Heart right ventricle (tissue), 16 donors: ENCODE data around the gene ADK. TPM values are rescaled to one million over a fixed set of nuclear protein-coding genes. Genes with fewer than 3 reads are reported as not detected.

Experiments used
- ATAC-seq, 8 donors: fragments of 200-7000 bp; cut with Tn5 transposase; one replicate each; pipeline ENCODE4 v1.9.1; 2020; ENCODE audit warnings: mild to moderate bottlenecking in 8 of 8, moderate library complexity in 8 of 8, moderate number of reproducible peaks in 1 of 8
- DNase-seq, 2 donors: peaks; one replicate each; pipeline ENCODE4 v3.0.0-alpha.2; 2020
- H3K27ac ChIP-seq, 10 donors: fragments of 200-600 bp; sonication (generic) in 2 of 10; one replicate each; pipeline versions ENCODE4 v1.5.0 to v1.8.0; 2020 to 2022; ENCODE audit warnings: mild to moderate bottlenecking in 3 of 10
- H3K27me3 ChIP-seq, 7 donors: fragments of 200-600 bp; one replicate each; pipeline ENCODE4 v1.8.0; 2021 to 2022; ENCODE audit warnings: mild to moderate bottlenecking in 2 of 7
- H3K36me3 ChIP-seq, 9 donors: fragments of 200-600 bp; sonication (generic) in 1 of 9; one replicate each; pipeline versions ENCODE4 v1.5.0 to v1.8.0; 2020 to 2022; ENCODE audit warnings: mild to moderate bottlenecking in 2 of 9
- H3K4me1 ChIP-seq, 9 donors: fragments of 200-600 bp; sonication (generic) in 1 of 9; one replicate each; pipeline versions ENCODE4 v1.5.0 to v1.8.0; 2020 to 2022; ENCODE audit warnings: mild to moderate bottlenecking in 4 of 9
- H3K4me3 ChIP-seq, 10 donors: fragments of 200-600 bp; sonication (generic) in 2 of 10; one replicate each; pipeline versions ENCODE4 v1.5.0 to v1.8.0; 2020 to 2022; ENCODE audit warnings: mild to moderate bottlenecking in 7 of 10, moderate library complexity in 2 of 10
- H3K9me3 ChIP-seq, 11 donors: fragments of 200-600 bp in 10 of 11; sonication (generic) in 2 of 11; one replicate each; pipeline versions ENCODE4 v1.5.0 to v1.8.0; 2013 to 2022; ENCODE audit warnings: mild to moderate bottlenecking in 2 of 11, control low read depth in 1 of 11, moderate library complexity in 1 of 11
- CTCF ChIP-seq, 9 donors: fragments of 200-600 bp; sonication (generic) in 2 of 9; IDR thresholded peaks; one replicate each; pipeline versions ENCODE4 v1.5.0 to v1.8.0; 2021 to 2022; ENCODE audit warnings: antibody characterized with exemption in 9 of 9, mild to moderate bottlenecking in 5 of 9, moderate library complexity in 1 of 9
- WGBS, 2 donors: extraction: QIAGEN DNeasy Blood & Tissue Kit; methylation state at CpG; one replicate each; pipeline ENCODE4 v1.1.7; 2013; ENCODE audit warnings: inconsistent platforms in 1 of 2; 5-methylcytosine and 5-hydroxymethylcytosine counted together
- intact Hi-C, 10 donors: fragments of 100-400 bp; cut with DNase I; formaldehyde crosslinking; loops; one replicate each; pipeline versions ENCODE4 v1.11.1 to v1.14.2; 2022
- polyA plus RNA-seq, 2 donors: library from polyadenylated mRNA; stranded (reverse); fragments of 200-250 nt; gene quantifications; one replicate each; pipeline ENCODE4 v1.2.3, GENCODE V29; 2013
- total RNA-seq, 10 donors: library from RNA; stranded (reverse); fragmentation: NEBNext Ultra II Directional in 3 of 10; extraction: Animal tissue kit (Norgen Biotek cat#: 25700) in 3 of 10; gene quantifications; one replicate each; pipeline versions ENCODE4 v1.2.1 to v1.2.4, GENCODE V29; 2021 to 2023
- donor health status: Arrhythmogenic right ventricular cardiomyopathy.
- donor health status: ischemic (EF 13 %, LVEDD 7.1; RV severe dilation, severe dysfunction).
- donor health status: healthy with polysubstance abuse.
- donor health status: DM: no; HTN: yes; CAD: no.
- donor health status: DM: no; HTN: no; CAD: no.
- donor health status: ischemic (EF 25% LVEDD 6.9; RV normal size, moderate dysfunction).
- donor health status: ischemic (EF 25% LVEDD 5.7; RV mildly dilated, moderate dysfunction).
- donor health status: healthy.
- donor health status: DM: yes; HTN: yes; CAD: no.
- donor health status: Ischemic cardiomyopathy.
- donor health status: ischemic (EF 35%, LVEDD 5.7; RV mildly dilated, moderate dysfunction).
- donor health status: nonischemic (EF 11% LVEDD 7.7; RV severe dilation, severe dysfunction).
- donor health status: DM: yes; HTN: yes; CAD: no.
- donor health status: PGD.
- donor health status: ischemic (EF 29% LVEDD 5.4; RV normal size, mild dysfunction).
- donor health status: nonischemic (EF 23%, LVEDD 6.1; RV moderate dilation, normal function).

The ADK gene
- total and polyA plus RNA-seq, 12 donors, result 13.0 to 50.0 (median 39.1) TPM

GRCh38 chr10:74335501-74335900 is 184.5 kb downstream of the ADK start:
- 67 to 80% methylated on average over 1 of the region's 1 CpG for WGBS, 2 donors
- peaks cover 0 to 12% (median 0%) of the 10 kb centered on the region in 11 donors for H3K9me3 ChIP-seq
- TF ChIP-seq CTCF (IDR thresholded peaks at IDR 0.05), result no peak
- DNase-seq (no peak), ATAC-seq (no peak)
- no peak overlapping the region for H3K27ac ChIP-seq
- H3K4me1 ChIP-seq, result no peaks in the 10 kb centered on the region
- intact Hi-C loops, result no loop called here
- H3K4me3 ChIP-seq, result no peak overlapping the region
- peaks cover 0 to 3% (median 0%) of the 10 kb centered on the region in 9 donors for H3K36me3 ChIP-seq
- no peaks in the 10 kb centered on the region for H3K27me3 ChIP-seq

GRCh38 chr10:74337330-74338016 is 186.5 kb downstream of the ADK start:
- no peak for TF ChIP-seq CTCF (IDR thresholded peaks at IDR 0.05)
- no peak overlapping the region for H3K27ac ChIP-seq
- no peaks in the 10 kb centered on the region for H3K4me1 ChIP-seq
- peaks cover 0 to 17% (median 0%) of the 10 kb centered on the region in 11 donors for H3K9me3 ChIP-seq
- DNase-seq (no peak), ATAC-seq (no peak)
- WGBS, 2 donors, result 91 to 95% methylated on average over 8 of the region's 8 CpGs
- H3K4me3 ChIP-seq, result no peak overlapping the region
- intact Hi-C loops, result no loop called here
- H3K36me3 ChIP-seq, result no peaks in the 10 kb centered on the region
- no peaks in the 10 kb centered on the region for H3K27me3 ChIP-seq

GRCh38 chr10:74342991-74343390 is 192.0 kb downstream of the ADK start:
- no peak overlapping the region for H3K27ac ChIP-seq
- TF ChIP-seq CTCF (IDR thresholded peaks at IDR 0.05), result no peak
- intact Hi-C loops, result no loop called here
- no peaks in the 10 kb centered on the region for H3K4me1 ChIP-seq
- no peaks in the 10 kb centered on the region for H3K27me3 ChIP-seq
- ATAC-seq (no peak), DNase-seq (no peak)
- no peaks in the 10 kb centered on the region for H3K36me3 ChIP-seq
- WGBS, 2 donors, result 84 to 94% methylated on average over 2 of the region's 2 CpGs
- no peak overlapping the region for H3K4me3 ChIP-seq
- H3K9me3 ChIP-seq, result peaks cover 0 to 24% (median 15%) of the 10 kb centered on the region in 11 donors

- Histone ChIP-seq H3K4me1 (no peaks in the 10 kb centered on the region), H3K27ac (no peak overlapping the region), H3K36me3 (no peaks in the 10 kb centered on the region), H3K9me3 (peaks cover 0 to 24% (median 15%) of the 10 kb centered on the region in 11 donors), H3K27me3 (no peaks in the 10 kb centered on the region), H3K4me3 (no peak overlapping the region)
- TF ChIP-seq CTCF (IDR thresholded peaks at IDR 0.05), result no peak
- no peak for DNase-seq
- WGBS, 2 donors, result 96 to 98% methylated on average over 3 of the region's 3 CpGs
- ATAC-seq, result no peak
- intact Hi-C loops, result no loop called here
Observed at GRCh38 chr10:74343804-74344203, 192.8 kb downstream of the ADK start.
